HEK293T (cell line): ENCODE measurements around the gene RBFOX1.

Source experiments
- ARNT ChIP-seq: fragments of 450-650 bp; IDR thresholded peaks from 2 replicates; pipeline ENCODE4 v1.6.1; 2017; ENCODE audit warnings: mild to moderate bottlenecking
- ELF4 ChIP-seq: fragments of 450-650 bp; IDR thresholded peaks from 2 replicates; pipeline ENCODE4 v1.6.1; 2017; ENCODE audit warnings: antibody characterized with exemption
- FOXA1 ChIP-seq: fragments of 450-650 bp; IDR thresholded peaks from 2 replicates; pipeline ENCODE4 v1.6.1; 2016; ENCODE audit warnings: mild to moderate bottlenecking
- FOXK2 ChIP-seq: fragments of 450-650 bp; IDR thresholded peaks from 2 replicates; pipeline ENCODE4 v1.6.1; 2016; ENCODE audit warnings: mild to moderate bottlenecking
- FOXM1 ChIP-seq: fragments of 450-650 bp; IDR thresholded peaks from 2 replicates; pipeline ENCODE4 v1.6.1; 2017; ENCODE audit warnings: mild to moderate bottlenecking, borderline replicate concordance
- NFRKB ChIP-seq: fragments of 450-650 bp; IDR thresholded peaks from 2 replicates; pipeline ENCODE4 v1.6.1; 2016; ENCODE audit warnings: mild to moderate bottlenecking, moderate library complexity
- SP1 ChIP-seq: fragments of 450-650 bp; IDR thresholded peaks from 2 replicates; pipeline ENCODE4 v1.6.1; 2017
- SUZ12 ChIP-seq: fragments of 450-650 bp; IDR thresholded peaks from 2 replicates; pipeline ENCODE4 v1.6.1; 2016; ENCODE audit warnings: mild to moderate bottlenecking
- TARDBP ChIP-seq: fragments of 450-650 bp; IDR thresholded peaks from 2 replicates; pipeline ENCODE4 v1.6.1; 2016
- ZNF384 ChIP-seq: fragments of 450-650 bp; IDR thresholded peaks from 2 replicates; pipeline ENCODE4 v1.6.1; 2016

- TF ChIP-seq SP1 (no peak), FOXK2 (no peak), FOXM1 (no peak), FOXA1 (no peak), TARDBP (no peak), ZNF384 (no peak), ARNT (no peak), ELF4 (no peak), NFRKB (no peak), SUZ12 (no peak)
Observed at GRCh38 chr16:7744546-7745264, 412.1 kb downstream of the RBFOX1 start.
